ENCODE measurements around the gene C14orf132. TPM values are rescaled to one million over a fixed set of nuclear protein-coding genes. Genes with fewer than 3 reads are reported as not detected.

C14orf132 gene
- total and polyA plus RNA-seq, 10 of the 15 experiments (the other 5 are each of a cell fraction or from before 2014, with no cell fraction given) = under 0.01 to 1.2 (median 0.03) TPM; not detected in 2

- TF ChIP-seq RUNX3 (IDR thresholded peaks at IDR 0.05; ENCODE audit: low read length) = no peak
- no peak for TF ChIP-seq WRNIP1 (IDR thresholded peaks at IDR 0.05; ENCODE audit: borderline replicate concordance, low read depth, low read length)
These were observed 7.9 kb downstream of the C14orf132 start (continued) for GRCh38 chr14:96047101-96047500.

DNA sequence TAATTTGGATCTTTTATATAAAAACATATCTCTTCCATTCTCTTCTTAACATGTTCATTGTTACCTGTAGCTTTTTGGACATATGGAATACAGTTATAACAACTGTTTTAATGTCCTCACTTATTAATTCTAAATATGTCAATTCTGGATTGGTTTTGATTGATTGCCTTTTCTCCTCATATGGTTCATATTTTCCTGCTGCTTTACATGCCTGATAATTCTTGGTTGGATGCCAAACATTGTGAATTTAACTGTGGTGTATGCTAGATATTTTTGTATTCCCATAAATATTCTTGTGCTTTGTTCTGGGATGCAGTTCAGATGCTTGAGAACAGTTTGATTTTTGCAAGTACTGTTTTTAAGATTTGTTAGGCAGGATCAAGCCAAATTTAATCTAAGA lies 10.8 kb downstream of the C14orf132 start:
- ChIA-PET CTCF (interaction anchor here (4.4 kb wide), 1 partner anchor 48 kb away, joined by 26 read pairs; no protein-coding TSS in a partner anchor), POLR2A (no interaction called here), RAD21 (ENCODE audit: unreplicated experiment) (no interaction called here), SMC1A (ENCODE audit: uncharacterized antibody, unreplicated experiment) (no interaction called here)
- no peaks in the 10 kb centered on the region for H3K79me2 ChIP-seq (ENCODE audit: control insufficient read depth, insufficient read depth, low read length)
- H2AFZ ChIP-seq (ENCODE audit: control insufficient read depth, low read depth, low read length) = no peak overlapping the region
- no peaks in the 10 kb centered on the region for H4K20me1 ChIP-seq (ENCODE audit: control insufficient read depth, insufficient read depth)
- ATAC-seq (no peak), FAIRE-seq (no peak), DNase-seq (ENCODE audit: low read depth, low spot score) (no peak)
- in situ Hi-C loops (cut with MboI) = no loop called here
- H3K9ac ChIP-seq (ENCODE audit: control insufficient read depth, insufficient read depth, low read length) = no peak overlapping the region
- intact Hi-C loops (cut with micrococcal nuclease; ENCODE audit: unreplicated experiment) = no loop called here
- H3K4me1 ChIP-seq (ENCODE audit: control insufficient read depth, insufficient read depth, low read length) = no peaks in the 10 kb centered on the region
- no TSS peak for BruUV-seq (replicated peaks)
- no peaks in the 10 kb centered on the region; the same call in 2 of the 3 replicates for H3K9me3 ChIP-seq (replicated peaks; ENCODE audit: control insufficient read depth, insufficient read depth, low read length)
- no peak overlapping the region for H3K27ac ChIP-seq (ENCODE audit: control insufficient read depth, insufficient read depth)
- H3K4me2 ChIP-seq (ENCODE audit: control insufficient read depth, insufficient read depth) = no peak overlapping the region
- no peaks in the 10 kb centered on the region; a peak in 1 of 4 replicates for H3K27me3 ChIP-seq (replicated peaks in 1 of 2; ENCODE audit: control insufficient read depth in 2 of 2, insufficient read depth in 2 of 2, low read length in 1 of 2)
- H3K36me3 ChIP-seq (ENCODE audit: control insufficient read depth in 2 of 2, insufficient read depth in 2 of 2, low read length in 1 of 2) = no peaks in the 10 kb centered on the region
- H3K4me3 ChIP-seq = no peak overlapping the region
- no peak for TF ChIP-seq MEF2B (IDR thresholded peaks at IDR 0.05; ENCODE audit: partially characterized antibody, poor library complexity, severe bottlenecking)
- TF ChIP-seq BACH1 (IDR thresholded peaks at IDR 0.05; ENCODE audit: borderline replicate concordance) = no peak
- no peak for TF ChIP-seq LARP7 (IDR thresholded peaks at IDR 0.05)
- no peak for TF ChIP-seq PAX8 (IDR thresholded peaks at IDR 0.05)
- TF ChIP-seq, protein P1, sequence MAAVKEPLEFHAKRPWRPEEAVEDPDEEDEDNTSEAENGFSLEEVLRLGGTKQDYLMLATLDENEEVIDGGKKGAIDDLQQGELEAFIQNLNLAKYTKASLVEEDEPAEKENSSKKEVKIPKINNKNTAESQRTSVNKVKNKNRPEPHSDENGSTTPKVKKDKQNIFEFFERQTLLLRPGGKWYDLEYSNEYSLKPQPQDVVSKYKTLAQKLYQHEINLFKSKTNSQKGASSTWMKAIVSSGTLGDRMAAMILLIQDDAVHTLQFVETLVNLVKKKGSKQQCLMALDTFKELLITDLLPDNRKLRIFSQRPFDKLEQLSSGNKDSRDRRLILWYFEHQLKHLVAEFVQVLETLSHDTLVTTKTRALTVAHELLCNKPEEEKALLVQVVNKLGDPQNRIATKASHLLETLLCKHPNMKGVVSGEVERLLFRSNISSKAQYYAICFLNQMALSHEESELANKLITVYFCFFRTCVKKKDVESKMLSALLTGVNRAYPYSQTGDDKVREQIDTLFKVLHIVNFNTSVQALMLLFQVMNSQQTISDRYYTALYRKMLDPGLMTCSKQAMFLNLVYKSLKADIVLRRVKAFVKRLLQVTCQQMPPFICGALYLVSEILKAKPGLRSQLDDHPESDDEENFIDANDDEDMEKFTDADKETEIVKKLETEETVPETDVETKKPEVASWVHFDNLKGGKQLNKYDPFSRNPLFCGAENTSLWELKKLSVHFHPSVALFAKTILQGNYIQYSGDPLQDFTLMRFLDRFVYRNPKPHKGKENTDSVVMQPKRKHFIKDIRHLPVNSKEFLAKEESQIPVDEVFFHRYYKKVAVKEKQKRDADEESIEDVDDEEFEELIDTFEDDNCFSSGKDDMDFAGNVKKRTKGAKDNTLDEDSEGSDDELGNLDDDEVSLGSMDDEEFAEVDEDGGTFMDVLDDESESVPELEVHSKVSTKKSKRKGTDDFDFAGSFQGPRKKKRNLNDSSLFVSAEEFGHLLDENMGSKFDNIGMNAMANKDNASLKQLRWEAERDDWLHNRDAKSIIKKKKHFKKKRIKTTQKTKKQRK (IDR thresholded peaks at IDR 0.05; ENCODE audit: low read depth, low read length) = no peak
- no peak for TF ChIP-seq BHLHE40 (IDR thresholded peaks at IDR 0.05; ENCODE audit: borderline replicate concordance in 1 of 2, low read depth in 2 of 2, low read length in 1 of 2)
- no peak for TF ChIP-seq KAT2A (conservative IDR thresholded peaks at IDR 0.05; ENCODE audit: control insufficient read depth, low read depth, low read length)
- no peak for TF ChIP-seq SMC3 (IDR thresholded peaks at IDR 0.05; ENCODE audit: borderline replicate concordance, low read length)
- no peak for TF ChIP-seq SMARCA5 (IDR thresholded peaks at IDR 0.05)
- no peak for TF ChIP-seq CUX1 (IDR thresholded peaks at IDR 0.05; ENCODE audit: insufficient replicate concordance, low read depth, low read length)
- no peak for TF ChIP-seq BCL3 (IDR thresholded peaks at IDR 0.05; ENCODE audit: borderline replicate concordance, insufficient read depth, low read depth, low read length, poor library complexity, severe bottlenecking)
- no peak for TF ChIP-seq ZNF622 (IDR thresholded peaks at IDR 0.05)
- TF ChIP-seq ZNF24 (IDR thresholded peaks at IDR 0.05) = no peak
